ENCODE data around the gene COX4I2.
"Not testable (repeated sequence)": the region's sequence is repeated elsewhere in the genome, so short reads cannot be mapped to it uniquely, and the experiment has no call there.

COX4I2 gene

DNA sequence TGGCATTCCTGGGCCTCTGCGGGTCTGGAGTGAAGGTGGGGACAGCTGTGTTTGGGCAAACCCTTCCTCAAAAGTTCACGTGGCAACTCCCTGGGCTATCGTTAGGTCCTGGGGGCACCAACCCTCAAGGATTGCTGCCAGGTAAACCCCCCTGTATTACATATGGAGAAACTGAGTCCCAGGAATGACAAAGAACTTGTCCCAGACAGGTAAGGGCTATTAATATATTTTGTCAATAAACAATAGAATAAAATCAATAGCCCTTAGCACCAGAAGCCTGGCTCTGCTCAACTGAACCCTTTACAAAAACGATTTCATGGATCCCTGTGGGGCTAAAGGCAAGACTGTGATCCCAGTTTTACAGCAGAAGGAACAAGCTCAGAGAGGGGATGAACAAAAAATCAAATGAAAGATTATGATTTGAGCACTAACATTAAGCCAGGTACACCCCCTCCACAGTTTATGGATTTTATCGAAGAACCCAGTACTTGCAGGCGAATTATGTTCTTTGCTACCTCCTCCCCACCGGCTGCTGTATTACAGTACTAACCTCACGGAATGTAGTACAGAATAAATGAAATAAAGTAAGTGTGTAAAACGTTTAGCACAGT lies 30.0 kb upstream of the COX4I2 start:
- DNase-seq (ENCODE audit: low spot score) = no peak

DNA sequence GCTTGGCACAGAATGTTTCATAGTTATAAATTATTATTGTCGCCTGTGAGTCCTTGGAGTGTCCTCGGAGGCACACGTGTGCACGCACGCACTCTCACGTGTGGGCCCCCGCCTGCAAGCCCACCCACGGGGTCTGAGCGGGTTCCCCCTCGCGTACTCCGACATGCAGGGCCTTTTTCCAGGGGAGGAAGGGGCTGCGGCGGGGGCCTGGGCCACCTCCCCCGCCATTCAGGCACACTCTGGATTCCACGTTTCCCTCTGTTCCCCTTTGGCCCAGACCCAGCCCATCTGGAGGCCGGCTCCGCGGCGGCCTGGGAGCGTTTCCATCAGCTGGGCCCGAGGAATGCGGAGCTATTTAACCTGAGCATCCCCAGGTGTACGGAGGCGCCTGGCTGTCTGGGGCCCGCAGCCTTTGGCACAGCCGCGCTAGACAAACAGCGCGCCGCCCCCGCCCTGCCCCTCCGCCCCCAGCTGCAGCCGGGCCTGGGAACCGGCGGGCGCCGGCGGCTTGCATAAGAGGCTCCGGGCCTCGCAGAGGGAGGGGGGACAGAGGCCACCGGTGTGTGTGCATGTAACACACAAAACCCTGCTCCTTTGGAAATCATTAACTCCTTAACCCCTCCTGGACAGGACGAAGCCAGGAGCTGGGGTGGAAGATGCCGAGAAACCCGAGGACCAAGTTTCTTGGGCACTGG lies 29.3 kb upstream of the COX4I2 start:
- DNase-seq (ENCODE audit: low spot score) = peak; percentile 97

DNA sequence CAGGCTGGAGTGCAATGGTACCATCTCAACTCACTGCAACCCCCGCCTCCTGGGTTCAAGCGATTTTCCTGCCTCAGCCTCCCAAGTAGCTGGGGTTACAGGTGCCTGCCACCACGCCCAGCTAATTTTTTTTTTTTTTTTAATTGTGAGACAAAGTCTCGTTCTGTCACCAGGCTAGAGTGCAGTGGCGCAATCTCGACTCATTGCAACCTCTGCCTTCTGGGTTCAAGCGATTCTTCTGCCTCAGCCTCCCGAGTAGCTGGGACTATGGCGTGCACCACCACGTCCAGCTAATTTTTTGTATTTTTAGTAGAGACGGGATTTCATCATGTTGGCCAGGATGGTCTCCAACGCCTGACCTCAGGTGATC lies 25.5 kb upstream of the COX4I2 start:
- DNase-seq (ENCODE audit: low spot score) = not testable (repeated sequence)

DNA sequence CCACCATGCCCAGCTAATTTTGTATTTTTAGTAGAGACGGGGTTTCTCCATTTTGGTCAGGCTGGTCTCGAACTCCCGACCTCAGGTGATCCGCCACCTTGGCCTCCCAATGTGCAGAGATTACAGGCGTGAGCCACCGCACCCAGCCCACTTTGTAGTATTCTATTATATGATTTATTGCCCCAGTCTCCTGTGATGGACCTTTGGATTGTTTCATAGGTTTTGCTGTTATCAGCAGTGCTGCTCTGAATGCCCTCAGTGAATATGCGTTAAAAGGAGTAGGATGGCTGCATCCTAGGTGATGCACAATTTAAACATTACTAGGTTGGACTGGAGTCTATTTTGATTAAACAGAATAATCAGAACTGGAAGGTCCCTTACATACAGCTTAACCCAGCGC lies 22.3 kb upstream of the COX4I2 start:
- no peak for DNase-seq (ENCODE audit: low spot score)

DNA sequence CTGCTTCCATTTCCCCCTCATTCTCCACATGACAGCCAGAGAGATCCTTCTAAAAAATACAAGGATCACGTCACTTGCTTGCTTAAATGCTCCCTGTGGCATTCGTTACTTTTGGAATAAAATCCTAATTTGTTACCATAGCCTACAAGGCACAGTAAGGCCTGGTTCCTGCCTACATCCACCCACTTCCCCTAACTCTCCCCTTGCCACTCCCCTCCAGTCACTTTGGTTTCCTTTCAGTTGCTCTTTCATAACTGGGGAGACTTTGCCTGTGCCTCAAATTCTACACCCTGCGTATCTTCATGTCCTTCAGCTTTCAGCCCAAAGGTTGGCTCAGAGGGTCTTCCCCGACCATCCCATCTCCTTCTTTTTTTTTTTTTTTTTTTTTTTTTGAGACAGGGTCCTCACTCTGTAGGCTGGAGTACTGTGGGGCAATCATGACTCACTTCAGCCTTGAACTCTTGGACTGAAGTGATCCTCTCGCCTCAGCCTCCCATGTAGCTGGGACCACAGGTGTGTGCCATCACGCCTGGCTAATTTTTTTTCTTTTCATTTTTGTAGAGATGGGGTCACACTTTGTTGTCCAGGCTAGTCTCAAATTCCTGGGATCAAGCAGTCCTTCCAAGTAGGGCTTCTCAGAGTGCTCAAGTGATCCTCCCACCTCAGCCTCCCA lies 20.1 kb upstream of the COX4I2 start:
- no peak for DNase-seq (ENCODE audit: low spot score)

DNA sequence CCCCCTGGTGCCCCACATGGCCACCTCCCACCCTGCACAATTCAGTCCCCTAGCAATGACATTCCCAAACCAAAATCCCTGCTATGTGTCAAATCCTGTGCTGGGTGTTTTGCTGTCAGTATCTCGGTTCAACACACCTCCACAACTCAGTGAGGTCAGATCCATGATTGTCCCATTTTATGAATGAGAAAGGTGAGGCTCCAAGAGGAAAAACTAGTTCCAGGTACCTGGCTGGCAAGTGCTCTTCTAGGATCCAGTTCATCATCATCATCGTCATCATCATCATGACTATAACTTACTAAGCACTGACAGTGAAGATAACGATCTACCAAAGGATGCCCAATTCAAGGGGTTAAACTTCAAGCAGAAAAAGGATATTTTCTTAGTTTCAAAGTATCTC lies 17.5 kb upstream of the COX4I2 start:
- no peak for DNase-seq (ENCODE audit: low spot score)

DNA sequence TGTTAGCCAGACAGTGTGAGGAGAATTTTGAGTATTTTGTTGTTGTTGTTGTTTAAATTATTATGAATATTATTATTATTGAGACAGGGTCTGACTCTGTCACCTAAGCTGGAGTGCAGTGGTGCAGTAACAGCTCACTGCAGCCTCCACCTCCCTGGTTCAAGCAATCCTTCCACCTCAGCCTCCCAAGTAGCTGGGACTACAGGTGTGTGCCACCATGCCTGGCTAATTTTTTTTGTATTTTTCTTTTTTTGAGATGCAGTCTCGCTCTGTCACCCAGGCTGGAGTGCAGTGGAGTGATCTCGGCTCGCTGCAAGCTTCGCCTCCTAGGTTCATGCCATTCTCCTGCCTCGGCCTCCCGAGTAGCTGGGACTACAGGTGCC lies 14.6 kb upstream of the COX4I2 start:
- DNase-seq (ENCODE audit: low spot score) = not testable (repeated sequence)

DNA sequence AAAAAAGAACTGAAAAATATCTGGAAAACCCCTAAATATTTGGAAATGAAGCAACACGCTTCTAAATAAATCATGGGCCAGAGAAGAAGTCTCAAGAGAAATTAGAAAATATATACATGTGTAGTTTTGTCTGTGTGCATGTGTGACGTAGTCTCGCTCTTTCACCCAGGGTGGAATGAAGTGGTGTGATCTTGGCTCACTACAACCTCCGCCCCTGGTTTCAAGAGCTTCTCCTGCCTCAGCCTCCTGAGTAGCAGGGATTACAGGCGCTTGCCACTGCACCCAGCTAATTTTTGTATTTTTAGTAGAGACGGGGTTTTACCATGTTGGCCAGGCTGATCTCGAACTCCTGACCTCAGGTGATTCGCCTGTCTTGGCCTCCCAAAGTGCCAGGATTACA lies 11.2 kb upstream of the COX4I2 start:
- DNase-seq (ENCODE audit: low spot score) = not testable (repeated sequence)

DNA sequence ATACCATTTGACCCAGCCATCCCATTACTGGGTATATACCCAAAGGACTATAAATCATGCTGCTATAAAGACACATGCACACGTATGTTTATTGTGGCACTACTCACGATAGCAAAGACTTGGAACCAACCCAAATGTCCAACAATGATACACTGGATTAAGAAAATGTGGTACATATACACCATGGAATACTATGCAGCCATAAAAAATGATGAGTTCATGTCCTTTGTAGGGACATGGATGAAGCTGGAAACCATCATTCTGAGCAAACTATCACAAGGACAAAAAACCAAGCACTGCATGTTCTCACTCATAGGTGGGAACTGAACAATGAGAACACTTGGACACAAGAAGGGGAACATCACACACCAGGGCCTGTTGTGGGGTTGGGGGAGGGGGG lies 9.7 kb upstream of the COX4I2 start:
- not testable (repeated sequence) for DNase-seq (ENCODE audit: low spot score)

DNA sequence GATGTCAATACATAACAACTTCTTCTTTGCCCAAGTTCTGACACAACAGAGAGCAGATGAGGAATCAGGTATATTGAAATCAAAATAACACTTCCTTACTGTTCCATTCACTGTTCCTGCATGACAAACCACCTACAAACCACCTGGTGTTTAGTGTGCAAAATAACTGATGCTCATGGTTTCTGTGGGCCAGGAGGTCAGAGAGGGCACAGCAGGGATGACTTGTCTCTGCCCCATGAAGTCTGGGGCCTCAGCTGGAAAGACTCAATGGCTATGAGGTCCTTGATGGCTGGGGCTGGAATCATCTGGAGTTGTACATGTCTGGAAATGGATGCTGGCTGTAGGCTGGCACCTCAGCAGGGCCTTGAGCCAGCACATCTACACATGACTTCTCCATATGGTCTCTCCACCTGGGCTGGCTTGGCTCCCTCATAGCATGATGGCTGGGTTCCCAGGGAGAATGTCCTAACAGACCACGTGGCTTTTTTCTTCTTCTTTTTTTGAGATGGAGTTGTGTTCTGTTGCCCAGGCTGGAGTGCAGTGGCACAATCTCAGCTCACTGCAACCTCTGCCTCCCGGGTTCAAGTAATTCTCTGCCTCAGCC lies 7.4 kb upstream of the COX4I2 start:
- no peak for DNase-seq (ENCODE audit: low spot score)

DNA sequence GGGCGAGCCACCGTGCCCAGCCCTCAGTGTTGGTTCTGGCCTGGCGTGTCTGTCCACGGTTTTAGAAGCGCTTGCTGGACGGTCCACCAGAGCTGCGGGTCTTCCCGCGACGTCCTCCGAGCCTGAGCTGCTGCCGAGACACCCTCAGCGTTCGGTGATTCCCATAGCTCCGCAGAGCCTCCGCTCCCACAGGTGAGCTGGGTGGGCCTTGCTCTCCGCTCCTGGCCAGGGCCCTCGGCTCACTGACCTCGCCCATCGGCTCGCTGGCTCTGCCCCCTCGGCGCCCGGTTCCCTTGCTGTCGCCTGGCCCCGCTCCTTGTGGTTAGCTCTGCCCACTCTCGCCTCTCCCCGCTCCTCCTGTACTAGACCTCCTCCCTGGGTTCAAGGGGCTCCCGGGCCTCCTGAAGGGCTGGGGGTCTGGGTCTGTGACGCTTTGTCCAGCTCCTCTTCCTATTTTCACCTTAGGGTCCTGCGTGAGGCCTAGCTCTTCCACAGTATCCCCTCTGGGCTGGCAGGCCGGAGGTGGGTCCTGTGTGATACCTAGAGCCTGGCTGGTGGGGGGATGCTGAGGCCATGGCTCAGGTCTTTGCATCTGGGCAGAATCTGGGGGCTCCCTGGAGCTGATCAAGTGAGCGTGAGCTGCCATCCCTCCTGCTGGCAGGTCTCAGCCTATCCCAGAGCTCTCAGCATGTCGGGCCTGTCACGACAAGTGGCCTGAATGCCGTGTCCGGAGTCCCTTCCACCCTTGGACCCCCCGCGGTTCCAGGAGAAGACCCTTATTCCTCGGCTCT lies 5.0 kb upstream of the COX4I2 start:
- DNase-seq (ENCODE audit: low spot score) = no peak

DNA sequence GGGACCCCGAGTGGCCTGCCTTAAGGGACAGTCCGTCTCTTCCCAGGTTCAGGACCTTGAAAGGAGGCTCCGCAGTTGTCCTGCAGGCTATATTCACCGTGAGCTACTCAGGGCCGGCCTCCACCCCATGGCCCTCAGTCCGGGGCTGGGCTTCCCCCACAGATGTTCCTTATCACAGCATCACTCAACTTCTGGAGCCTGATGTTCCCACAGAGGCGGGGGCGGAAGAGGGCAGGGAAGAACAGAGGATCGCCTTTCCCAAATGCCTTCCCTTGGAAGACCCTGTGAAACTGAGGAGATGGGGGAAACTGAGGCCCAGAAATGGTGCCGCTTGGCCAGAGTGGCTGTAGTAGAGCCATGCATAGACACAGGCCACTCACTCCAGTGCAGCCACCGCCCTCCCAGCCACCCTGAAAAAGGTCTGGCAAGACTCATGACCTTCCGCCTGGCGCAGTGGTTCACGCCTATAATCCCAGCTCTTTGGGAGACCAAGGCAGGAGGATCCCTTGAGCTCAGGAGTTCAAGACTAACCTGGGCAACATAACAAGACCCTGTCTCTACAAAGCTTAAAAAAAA lies 4.3 kb upstream of the COX4I2 start:
- no peak for DNase-seq (ENCODE audit: low spot score)

DNA sequence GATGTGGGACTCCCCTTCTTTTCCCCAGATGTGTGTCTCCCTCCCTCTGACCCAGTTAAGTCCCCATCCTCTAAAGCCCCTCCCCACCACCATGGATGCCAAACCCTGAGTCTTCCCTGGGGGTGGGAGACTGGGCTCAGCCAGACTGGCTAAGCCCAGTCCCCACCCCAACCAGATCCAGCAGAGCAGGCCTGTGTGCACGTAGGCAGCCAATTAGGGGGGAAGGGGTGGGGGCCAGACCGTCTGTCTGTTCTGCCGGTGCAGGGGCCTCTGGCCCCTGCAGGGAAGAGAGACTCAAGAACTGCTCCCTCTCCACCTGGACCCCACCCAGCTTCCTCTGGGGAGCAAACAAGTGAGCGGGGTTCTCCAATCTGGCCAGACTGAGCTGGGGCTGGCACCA lies 605 bp downstream of the COX4I2 start:
- no peak for DNase-seq (ENCODE audit: low spot score)

DNA sequence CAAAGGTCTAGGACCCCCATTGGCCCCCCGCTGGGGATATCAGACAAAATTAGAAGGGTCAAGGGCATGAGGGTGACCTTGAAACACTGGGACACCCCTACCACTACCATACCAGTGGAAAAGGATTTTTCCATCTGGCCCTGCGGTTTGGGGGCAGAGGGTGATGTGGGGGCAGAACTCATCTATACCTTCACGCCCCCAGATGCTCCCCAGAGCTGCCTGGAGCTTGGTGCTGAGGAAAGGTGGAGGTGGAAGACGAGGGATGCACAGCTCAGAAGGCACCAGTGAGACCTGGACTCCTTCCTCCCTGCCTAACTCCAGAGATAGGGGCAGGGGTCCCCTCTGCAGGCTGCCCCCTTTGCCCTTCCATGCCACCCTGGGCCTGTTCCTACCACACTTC lies 1.1 kb downstream of the COX4I2 start:
- no peak for DNase-seq (ENCODE audit: low spot score)

DNA sequence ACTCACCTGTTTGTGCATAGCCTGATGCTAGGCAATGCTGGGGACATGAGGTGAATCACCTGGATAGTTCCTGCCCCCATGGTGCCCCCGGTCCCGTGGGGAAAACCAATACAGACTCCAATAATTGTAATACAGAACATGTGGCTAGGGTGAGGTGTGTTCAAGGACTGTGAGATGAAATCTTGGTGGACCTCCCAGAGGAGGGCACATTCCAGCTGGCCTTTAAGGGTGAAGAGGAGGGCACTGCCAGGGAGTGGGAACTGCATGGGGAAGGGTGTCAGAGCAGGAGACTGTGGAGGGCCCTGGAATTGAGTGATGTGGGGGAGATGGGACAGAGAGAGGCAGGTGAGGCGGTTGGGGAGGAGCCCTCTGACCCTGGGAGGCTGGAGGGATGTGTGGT lies 2.5 kb downstream of the COX4I2 start:
- no peak for DNase-seq (ENCODE audit: low spot score)

DNA sequence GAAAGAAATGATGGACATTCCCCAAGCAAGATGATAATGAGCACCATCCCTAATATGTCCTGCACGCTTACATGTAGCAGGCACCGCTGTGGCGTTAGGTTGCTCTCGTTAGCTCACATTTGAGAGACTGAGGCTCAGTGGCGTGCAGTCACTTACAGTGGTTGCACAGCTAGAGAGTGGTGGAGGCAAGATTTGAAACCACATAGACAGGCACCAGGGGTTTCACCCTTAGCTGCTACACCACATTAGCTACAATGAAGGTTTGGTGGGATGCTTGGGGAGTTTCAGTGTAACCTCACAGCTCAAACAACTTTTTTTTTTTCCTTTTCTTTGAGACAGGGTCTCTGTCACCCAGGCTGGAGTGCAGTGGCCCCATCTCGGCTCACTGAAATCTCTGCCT lies 3.7 kb downstream of the COX4I2 start:
- DNase-seq (ENCODE audit: low spot score) = no peak

DNA sequence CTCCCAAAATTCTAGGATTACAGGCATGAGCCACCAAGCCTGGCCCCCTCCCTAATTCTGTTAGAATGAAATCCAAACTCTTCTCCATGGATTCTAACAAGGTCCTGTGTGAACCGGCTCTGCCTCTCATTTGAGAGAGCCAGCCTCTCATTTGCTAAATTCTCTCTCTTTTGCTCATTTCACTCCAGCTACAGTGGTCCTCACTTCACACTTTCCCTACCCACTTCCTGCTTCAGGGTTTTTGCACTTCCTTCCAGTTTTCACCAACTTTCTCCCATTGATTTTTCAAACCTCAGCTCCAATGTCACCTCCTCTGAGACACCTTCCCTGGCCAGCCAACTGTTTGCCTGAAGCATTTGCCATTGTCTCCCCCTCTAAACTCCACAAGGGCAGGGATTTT lies 5.1 kb downstream of the COX4I2 start:
- DNase-seq (ENCODE audit: low spot score) = no peak

DNA sequence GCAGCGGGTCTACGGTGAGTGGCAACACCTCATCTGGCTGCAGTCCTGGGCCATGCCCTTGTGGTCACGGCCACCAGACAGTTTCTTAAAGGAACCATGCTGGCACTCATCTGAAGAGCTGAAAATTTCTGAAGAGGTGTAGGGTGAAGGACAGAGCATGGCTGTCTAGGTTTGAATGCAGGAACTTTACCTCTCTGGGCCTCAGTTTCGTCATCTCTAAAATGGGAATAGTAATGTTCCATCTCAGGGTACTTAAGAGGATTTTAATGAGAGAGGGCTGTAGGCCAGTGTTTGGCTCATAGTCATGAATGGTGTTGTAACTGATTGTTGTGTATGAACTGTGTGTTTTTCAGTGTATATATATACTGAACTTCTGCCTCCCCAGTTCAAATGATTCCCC lies 5.8 kb downstream of the COX4I2 start:
- no peak for DNase-seq (ENCODE audit: low spot score)

DNA sequence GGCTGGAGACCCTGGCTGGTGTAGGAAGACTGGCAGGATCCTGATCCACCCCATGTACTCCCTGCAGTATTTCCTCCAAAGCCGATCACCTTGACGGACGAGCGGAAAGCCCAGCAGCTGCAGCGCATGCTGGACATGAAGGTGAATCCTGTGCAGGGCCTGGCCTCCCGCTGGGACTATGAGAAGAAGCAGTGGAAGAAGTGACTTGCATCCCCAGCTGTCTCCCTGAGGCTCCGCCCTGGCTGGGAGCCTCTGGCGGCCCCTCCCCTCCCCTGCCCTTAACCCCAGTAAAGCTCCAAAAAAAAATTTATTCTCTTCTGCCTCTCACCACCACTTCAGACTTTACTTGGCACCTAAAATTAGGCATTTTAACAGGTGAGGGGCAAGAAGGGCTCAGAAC lies 7.0 kb downstream of the COX4I2 start:
- no peak for DNase-seq (ENCODE audit: low spot score)

DNA sequence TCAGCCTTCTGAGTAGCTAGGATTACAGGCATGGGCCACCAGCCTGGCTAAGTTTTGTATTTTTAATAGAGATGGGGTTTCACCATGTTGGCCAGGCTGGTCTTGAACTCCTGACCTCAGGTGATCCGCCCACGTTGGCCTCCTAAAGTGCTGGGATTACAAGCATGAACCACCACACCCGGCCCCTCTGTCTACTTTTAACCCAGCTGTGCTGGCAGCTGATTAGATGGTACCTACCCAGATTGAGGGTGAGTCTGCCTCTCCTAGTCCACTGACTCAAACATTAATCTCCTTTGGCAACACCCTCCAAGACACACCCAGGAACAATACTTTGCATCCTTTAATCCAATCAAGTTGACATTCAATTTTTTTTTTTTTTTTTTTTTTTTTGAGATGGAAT lies 10.4 kb downstream of the COX4I2 start:
- DNase-seq (ENCODE audit: low spot score) = not testable (repeated sequence)

DNA sequence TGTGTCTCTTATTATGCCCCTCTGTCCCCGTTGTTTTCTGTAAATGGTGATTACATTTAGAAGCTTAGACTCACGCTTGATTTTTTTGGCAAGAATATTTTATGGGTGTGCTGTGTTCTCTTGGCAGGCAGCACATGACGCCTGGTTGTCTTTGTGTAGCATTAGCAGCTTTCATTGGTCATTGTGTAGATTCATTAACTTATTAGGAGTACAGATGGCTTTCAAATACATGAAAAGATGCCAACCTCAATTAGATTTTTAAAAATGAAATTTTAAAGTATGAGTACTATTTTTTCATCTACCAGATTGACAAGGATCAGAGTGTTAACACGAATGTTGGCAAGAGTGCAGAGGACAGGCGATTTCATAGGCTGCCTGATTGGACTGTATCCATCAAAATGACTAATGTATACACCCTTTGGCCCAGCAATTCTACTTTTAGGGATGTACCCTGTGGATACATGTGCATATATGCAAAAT lies 15.2 kb downstream of the COX4I2 start:
- no peak for DNase-seq (ENCODE audit: low spot score)

DNA sequence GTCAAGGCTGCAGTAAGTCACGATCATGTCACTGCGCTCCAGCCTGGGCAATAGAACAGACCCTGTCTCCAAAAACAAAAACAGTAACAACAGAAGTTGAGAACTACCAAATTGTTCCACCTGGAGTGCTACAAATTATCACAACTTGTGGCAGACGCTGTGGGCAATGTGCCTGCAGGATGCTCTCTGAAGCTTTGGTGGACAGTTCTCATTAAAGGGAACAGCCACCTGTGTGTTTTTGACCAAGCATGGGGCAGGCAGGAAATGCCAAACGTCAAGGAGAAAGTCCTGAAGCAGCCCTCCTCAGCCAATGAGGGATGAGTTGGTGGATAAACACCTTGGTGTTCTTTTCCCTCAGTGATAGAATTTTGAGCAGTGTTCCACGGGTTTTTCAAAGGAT lies 15.8 kb downstream of the COX4I2 start:
- no peak for DNase-seq (ENCODE audit: low spot score)
